ENCODE data around the gene ZNF274.
"Not testable (repeated sequence)": the region's sequence is repeated elsewhere in the genome, so short reads cannot be mapped to it uniquely, and the experiment has no call there.

ZNF274 gene

DNA sequence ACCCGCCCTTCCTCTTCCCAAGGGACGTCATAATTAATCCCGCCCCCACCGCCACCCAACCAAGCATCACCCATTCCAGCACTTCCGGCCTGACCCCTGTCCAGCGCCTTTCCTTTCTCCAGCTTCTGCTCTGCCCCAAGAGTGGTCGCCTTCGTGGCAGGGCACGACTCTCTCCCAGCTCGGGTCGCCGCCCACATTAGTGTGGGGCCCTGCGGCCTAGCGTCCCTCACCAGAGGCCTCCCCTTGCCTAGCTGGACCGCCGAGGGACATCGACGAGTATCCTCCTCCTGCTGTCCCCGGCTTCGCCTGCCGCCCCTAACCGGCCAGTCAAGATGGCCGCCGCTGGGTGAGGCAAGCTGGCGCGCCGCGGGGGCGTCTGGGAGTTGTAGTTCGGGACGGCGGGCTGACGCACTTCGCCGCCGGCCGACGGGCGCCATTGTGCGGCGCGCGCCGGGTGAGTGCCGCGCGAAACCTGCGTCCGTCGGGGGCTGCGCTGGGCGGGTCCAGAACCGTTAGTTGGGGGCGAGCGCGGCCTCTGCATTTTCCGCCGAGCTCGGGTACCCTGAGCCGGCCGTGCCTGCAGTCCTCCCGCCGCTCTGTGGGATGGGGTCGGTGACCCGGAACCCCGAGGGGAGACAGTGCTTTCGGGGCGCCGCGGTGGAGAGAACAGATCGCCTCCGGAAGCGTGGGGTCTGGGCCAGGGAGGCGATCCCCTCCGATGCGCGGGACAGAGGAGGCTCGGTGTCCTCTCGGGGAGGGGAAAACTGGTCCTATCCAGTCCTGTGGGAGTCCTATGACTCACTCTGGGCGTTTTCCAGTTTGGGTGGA, at the start of gene ZNF274:
ZNF274 (plus strand) TSS at position 73 of the 828 bp plus-strand sequence. CDS start 905 bp downstream, outside the sequence.
- DNase-seq = peak; percentile 93

DNA sequence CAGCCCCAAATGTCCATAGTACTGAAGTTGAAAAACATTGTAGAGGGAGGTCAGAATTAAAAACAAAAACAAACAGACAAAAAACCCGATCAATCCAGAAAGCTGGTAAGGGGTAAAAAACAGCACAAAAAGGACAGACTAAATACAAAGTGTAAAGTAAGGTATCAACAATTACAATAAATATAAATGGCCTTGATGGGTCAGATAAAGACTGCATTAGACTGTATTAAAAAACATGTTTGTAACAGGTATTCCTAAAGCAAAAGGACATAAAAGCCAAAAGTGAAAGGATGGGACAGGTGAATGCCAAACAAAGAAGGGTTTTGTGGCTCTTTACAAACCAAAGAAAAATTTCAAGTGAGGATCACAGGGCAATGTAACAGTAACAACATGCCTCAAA, 48.6 kb upstream of the ZNF274 start:
- no peak for DNase-seq

DNA sequence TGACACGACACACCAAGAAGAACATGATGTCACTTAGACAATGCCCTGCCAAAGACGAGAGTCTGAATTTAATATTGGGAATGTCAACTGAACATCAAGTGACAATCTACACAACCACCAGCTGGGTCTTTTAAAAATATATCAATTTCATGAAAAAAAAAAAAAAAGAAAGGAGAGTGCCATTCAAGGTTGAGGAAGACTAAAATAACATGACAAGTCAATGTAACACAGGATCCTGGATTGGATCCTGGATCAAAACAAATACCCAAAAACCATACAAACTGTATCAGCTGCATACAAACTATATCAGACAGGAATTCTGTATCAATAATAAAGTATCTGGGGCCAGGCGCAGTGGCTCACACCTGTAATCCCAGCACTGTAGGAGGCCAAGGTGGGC, 37.0 kb upstream of the ZNF274 start:
- DNase-seq = no peak

DNA sequence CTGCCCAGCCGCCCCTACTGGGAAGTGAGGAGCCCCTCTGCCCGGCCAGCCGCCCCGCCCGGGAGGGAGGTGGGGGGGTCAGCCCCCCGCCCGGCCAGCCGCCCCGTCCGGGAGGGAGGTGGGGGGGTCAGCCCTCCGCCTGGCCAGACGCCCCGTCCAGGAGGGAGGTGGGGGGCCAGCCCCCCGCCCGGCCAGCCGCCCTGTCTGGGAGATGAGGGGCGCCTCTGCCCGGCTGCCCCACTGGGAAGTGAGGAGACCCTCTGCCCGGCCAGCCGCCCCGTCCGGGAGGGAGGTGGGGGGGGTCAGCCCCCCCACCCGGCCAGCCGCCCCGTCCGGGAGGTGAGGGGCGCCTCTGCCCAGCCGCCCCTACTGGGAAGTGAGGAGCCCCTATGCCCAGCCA, 35.4 kb upstream of the ZNF274 start:
- DNase-seq = not testable (repeated sequence)

DNA sequence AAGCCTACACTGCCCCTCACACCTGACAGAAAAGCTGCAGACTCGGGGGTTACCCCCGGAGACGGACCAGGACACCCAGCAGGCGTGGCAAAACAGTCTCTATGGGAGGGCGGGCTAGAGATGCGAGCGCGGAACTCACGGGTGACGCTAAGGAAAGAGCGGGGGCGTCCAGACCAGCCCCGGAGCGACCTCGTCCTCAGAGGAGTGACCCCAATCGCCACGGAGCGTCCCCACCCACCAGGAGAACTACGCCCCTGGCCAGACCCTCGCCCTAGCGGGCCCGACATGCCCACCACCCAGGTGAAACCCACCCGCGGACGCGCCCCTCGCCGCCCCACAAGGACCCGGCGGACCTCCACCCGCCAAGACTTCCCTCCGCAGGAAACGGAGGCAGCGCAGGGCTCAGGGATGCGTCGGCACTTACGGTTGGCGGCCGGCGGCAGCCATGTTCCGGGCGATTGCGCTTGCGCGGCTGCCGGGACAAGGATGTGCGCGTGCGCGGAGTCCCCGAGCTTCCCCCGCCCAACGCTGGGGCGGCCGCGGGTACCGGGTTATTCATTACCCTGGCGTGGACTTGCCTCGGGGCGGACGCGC, 32.4 kb upstream of the ZNF274 start, which contains the start of gene ZNF329:
ZNF329 (minus strand) TSS at position 462 of the 594 bp plus-strand sequence. CDS start 21,286 bp downstream, outside the sequence.
- peak; percentile 85 for DNase-seq

DNA sequence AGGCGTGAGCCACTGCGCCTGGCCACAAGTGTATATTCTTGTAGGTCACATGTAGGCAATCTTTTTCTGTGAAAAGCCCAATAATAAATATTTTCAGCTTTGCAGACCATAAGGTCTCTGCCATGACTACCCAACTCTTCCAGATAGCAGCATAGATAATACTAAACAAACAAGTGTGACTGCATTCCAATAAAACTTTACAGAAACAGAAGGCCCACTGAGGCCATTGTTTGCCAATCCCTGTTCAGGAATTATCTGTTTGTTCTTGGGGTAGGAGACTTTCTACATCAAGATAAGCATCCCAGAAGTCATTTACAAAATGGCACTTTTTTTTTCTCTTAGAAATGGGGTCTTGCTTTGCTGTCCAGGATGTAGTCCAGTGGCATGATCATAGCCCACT, 29.5 kb upstream of the ZNF274 start:
- no peak for DNase-seq

DNA sequence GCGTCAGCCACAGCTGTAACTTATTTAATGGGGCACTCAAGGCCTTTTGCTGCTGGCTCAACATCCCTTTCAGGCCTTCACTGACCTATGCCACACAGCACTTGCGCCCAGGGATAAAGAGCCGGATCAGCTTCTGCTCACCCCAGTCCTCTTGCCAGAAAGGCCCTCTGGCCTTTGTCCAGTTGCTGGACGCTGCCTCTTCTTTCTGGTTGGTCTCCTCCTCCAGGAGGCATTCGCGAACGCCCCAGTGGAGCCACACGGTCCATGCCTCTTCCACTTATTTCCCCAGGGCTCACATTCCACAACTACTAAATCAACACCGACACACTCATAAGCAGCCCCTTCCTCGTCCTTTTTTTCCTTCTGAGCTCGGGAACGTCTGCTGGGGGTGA, 28.6 kb upstream of the ZNF274 start:
- DNase-seq = peak; percentile 13

DNA sequence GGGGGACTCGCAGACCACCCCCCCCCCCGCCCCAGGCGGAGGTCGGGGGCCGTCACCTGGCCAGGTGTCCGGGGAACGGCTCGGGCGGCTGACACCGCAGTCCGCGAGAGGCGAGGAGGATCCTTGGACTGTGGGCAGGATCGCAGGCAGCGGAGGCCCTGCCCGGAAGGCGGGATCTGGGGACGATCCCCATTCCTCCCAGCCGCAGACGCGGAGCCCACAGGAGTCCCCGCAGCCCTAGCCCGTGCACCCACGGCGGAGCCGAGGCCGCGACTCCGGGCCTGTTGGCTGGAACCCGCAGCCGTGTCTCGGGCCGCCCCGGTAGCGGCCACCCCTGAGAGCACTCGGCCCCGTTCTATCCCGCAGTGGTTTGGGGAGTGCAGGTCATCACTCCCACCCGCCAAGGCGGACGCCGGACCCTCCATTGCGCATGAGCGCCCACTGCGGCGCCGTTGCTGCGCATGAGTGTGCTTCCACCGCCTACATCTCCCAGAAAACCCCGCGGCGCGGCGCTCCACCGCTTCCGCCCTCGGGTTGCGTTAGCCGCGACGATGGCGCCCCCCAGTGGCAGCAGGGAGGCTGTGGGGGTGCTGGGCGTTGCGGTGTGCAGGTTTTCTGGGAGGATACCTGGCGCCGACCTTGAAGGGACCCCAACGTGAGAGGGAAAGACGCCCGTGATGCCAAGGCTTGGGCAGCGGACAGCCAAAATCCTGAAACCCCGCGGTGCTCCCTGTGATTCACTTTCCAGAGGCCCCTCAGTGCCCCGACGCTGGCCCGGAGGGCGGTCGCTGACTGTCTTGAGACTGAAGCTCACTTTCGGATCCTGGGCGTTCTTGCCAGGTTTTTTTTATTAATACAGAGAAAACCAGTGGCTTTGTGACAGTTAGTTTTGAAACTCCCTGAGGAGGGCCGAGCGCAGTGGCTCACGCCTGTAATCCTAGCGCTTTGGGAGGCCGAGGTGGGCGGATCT, 27.9 kb upstream of the ZNF274 start:
- peak; percentile 93 for DNase-seq

DNA sequence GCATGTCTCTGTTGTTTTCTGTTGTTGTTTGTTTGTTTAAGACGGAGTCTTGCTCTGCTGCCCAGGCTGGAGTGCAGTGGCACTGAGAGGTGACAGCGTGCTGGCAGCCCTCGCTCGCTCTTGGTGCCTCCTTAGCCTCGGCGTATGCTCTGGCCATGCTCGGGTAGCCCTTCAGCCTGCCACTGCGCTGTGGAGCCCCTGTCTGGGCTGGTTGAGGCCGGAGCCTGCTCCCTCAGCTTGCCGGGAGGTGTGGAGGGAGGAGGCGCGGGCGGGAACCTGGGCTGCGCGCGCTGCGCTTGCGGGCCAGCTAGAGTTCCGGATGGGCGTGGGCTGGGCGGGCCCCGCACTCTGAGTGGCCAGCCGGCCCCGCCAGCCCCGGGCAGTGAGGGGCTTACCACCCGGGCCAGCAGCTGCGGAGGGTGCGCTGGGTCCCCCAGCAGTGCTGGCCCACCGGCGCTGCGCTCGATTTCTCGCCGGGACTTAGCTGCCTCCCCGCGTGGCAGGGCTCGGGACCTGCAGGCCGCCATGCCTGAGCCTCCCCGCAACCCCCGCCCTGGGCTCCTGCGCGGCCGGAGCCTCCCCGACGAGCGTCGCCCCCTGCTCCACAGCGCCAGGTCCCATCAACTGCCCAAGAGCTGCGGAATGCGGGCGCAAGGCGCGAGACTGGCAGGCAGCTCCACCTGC, 25.7 kb upstream of the ZNF274 start:
- no peak for DNase-seq

DNA sequence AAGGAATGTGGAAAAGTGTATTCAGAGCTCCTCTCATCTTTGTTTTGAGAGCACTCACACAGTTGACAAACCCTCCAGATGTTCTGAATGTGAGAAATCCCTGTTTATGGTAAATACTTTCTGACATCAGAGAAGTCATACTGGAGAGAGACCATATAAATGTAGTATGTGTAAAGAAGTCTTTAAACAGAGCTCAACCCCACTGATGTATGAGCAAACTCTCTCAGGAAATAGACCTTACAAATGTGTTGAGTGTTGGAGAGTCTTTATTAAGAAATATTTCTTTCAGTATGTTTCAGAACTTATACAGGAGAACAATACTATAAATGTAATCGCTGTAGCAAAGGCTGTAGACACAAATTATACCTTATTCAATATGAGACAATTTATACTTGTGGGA, 16.6 kb upstream of the ZNF274 start:
- no peak for DNase-seq

DNA sequence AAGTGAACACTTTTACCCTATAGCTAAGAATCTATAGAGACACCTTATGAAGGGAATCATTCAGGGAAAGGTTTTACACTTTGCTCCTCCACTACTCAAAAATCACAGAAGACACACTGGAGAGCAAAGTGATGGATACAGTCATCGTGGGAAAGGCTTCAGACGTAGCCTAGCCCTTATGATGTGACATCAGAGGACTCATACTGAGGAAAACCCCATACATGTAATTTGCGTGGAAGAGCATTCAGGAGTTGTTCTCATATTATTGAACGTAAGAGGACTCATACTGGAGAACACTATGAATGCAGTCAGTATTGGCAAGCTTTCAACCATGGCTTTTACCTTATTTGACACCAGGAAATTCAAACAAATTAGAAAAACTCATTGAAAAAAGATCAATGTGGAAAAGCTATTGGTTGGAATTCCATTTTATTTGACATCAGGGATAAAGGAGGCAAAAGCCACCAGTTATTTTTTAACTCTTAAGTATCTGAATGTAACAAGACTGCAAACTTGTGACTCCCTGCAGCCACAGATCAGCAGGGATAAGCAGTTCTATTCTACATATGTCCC, 16.1 kb upstream of the ZNF274 start:
- DNase-seq = no peak

DNA sequence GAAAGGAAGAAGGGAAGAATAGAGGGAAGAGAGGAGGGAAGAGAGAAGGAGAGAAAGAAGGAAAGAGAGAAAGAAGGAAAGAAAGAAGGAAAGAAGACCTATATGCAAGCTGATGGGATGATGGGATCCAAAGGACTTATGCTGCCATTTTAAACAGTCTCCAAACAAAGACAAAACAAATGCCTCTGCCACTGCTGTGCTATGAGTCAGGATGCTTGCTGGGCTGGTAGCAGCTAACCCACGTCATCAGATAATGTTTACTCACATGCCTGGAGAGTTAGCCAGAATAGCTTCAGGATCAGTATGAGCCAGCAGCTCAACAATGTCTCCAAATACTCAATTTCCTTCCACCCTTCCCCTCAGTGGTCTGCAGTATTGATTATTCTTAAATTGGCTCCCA, 12.0 kb upstream of the ZNF274 start:
- peak; percentile 19 for DNase-seq

DNA sequence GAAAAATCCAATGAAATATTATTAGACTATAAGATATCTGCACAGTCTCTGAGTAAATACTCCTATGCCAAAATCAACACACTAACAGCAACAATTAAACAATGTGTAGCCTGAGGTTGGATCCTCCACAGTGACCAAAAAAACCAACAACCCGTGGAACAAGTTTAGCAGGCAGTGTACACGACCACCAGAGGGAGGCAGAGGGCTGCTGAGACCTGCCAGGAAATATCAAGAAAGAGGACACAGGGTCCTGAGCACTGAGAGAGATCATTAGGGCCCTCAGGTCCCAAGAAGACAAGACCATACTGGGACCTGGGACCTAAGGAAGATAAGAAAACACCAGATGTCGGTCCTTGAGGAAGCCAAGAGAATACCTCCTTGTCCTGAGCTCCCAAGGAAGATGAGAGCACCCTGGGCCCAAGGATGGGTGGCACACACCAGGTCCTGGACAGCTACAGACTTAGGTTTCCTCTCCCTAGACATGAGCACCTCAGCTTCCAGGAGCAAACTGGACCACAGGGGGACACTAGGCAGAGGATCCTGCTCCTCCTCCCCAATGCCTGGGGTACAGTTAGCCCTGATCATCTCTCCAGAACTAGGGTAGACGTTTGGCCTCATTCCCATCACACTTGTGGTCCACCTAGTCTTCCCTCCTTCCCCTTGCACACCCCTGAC, 822 bp upstream of the ZNF274 start:
- peak; percentile 26 for DNase-seq

DNA sequence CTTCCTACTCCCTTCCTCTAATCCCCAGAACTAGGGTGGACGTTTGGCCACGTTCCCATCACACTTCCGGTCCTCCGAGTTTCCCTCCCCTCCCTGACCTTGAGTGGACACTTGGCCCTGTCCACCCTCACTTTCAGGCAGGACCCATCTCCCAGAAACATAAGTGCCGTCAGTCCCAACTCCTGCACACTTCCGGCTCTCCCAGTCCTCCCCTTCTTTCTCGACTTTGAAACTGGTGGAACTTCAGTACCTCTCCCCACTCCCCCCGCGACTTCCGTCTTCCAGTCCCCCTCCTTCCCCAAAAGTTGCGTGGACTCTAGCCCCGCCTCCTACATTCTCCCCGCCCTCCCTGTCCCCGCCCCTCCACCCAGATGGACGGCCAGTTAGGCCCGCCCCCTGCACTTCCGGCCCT, 278 bp upstream of the ZNF274 start:
- DNase-seq = no peak

DNA sequence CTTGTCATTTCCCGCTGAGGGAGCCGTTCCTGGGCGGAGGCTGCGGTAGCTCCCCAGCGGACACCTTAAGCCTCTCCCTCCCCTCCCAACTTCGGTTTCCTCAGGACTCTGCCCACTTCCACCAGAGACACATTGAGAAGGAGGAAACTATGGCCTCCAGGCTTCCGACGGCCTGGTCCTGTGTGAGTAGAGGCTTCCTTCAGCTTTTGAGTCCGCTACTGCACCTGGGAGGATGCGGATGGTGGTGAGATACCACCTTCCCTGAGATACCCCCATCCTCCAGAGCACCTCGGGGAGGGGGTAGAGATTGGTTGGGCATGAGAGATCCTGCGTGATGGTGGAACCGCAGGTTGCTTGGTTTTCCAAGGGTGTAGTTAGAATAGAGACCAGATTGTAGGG, 955 bp downstream of the ZNF274 start:
- no peak for DNase-seq

DNA sequence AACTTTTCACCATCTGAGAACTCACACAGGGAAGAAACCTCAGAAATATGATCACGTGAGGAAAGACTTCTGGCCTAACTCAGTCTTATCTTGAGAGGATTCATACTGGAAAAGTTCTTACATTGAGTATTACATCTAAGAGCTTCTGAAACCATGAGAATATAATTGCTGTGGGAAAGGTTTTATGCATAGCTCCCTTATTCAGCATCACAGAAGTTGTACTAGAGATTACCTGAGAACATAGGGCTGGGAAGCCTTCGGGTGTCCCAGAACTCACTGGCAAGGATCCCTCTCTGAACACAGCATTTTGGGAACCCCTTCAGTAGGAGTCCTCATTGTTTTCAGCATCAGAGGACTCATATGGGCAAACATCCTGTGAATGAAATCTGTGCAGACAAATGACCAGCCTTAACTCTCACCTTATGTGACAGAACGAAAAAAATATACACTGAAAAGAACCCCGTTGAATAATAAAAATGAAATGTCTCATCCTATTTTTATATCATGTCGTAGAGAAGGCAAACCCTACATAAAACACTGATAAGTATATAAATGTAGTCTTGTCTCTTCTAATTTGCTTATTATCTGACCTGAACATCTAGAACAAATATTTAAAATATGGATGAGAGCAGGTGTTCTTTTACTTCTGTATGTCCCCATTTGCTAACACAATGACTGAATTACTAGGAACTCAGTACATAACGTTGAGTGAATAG, 14.2 kb downstream of the ZNF274 start:
- peak; percentile 19 for DNase-seq

DNA sequence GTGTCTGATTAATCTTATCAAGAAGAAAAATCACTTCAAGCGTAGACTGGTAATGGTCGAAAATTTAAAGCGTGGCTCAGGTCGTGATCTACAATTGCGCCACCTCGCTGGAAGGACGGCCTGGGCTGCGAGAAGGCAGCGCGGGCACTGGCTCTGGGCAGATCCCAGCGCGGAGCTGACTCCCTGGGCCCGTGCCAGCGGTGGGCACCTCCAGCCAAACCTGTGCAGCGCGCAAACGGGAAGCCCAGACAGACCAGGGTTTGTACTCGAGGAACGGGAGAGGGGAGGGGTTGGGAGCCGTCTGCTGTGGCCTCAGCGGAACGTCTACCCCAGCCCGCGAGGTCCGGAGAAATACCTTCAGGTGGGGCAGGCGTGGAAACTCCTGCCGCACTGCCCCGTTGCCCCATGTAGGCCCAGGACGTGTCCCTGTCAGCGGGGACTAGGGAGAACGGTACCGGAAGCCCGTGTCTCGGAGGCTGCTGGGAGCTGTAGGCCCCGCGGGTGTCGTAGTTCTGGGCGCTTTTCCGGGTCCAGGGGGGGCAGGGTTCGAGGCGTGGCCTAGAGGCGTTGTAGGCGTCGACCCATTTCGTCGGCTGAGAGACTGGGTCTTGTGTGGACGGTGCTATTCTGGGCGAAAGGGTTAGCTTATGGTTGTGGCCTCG, 21.1 kb downstream of the ZNF274 start:
- no peak for DNase-seq

DNA sequence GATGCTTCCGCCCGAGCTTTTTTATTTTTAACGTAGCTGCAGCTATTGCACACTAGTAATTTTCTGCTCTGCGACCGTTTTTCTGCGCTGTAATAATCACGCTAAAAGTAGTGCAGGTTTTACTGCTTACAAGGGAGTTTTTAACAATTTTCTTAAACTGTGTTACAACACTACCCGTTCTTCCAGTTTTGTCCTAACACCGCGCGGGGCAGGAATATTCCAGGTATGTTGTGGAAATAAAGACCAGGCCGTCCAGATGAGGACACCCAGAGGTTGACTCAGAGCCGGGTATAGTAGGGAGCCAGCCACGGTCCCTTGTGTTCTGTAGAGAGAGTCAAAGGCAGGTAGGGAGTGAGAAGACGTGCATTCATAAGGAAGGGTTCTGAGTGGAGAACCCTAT, 21.7 kb downstream of the ZNF274 start:
- DNase-seq = no peak

DNA sequence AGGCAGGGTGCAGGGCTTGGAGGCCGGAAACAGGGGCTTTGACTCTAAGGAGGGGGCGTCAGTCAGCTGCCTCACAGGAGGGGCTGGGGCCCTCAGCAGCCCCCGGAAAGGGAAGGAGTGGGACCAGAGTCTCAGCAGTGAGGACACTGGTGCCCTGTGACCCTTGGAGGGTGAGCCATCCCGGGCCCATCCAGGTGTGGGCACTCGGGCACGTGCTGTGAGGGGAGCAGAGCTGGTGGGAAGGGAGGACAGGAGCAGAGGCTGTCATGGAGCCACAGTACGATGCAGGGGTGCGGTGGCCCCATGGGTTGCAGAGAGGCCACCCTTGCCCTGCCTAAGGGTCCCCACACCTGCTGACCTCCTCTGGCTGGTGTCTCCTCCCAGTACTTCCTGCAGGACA, 26.7 kb downstream of the ZNF274 start:
- DNase-seq = no peak

DNA sequence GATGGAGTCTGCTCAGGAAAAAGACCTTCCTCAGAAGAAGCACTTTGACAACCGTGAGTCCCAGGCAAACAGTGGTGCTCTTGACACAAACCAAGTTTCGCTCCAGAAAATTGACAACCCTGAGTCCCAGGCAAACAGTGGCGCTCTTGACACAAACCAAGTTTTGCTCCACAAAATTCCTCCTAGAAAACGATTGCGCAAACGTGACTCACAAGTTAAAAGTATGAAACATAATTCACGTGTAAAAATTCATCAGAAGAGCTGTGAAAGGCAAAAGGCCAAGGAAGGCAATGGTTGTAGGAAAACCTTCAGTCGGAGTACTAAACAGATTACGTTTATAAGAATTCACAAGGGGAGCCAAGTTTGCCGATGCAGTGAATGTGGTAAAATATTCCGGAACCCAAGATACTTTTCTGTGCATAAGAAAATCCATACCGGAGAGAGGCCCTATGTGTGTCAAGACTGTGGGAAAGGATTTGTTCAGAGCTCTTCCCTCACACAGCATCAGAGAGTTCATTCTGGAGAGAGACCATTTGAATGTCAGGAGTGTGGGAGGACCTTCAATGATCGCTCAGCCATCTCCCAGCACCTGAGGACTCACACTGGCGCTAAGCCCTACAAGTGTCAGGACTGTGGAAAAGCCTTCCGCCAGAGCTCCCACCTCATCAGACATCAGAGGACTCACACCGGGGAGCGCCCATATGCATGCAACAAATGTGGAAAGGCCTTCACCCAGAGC, 29.6 kb downstream of the ZNF274 start:
- no peak for DNase-seq

Measured in fibroblast of skin of right biceps (primary cell).